Endothelial cell of umbilical vein (primary cell): Measurements from ENCODE around the gene JMJD8. TPM values are rescaled to one million over a fixed set of nuclear protein-coding genes. Genes with fewer than 3 reads are reported as not detected.

Experiments used
- BruUV-seq: library from RNA; stranded (reverse); fragments of 400-500 nt; replicated peaks from 2 replicates; lab custom pipeline; 2021; lab: Mats Ljungman, UMichigan
- CTCF ChIA-PET: fragments of 300-600, 350-600 bp; sonication (Branson Sonifier 250); formaldehyde crosslinking; loops from one replicate; lab custom pipeline; 2021; ENCODE audit warnings: antibody characterized with exemption, inconsistent platforms; lab: Charles Lee
- POLR2A ChIA-PET: fragments of 300-600, 350-600 bp; sonication (Branson Sonifier 250); formaldehyde crosslinking; loops from one replicate; lab custom pipeline; 2021; ENCODE audit warnings: antibody characterized with exemption, inconsistent platforms; lab: Charles Lee
- DNase-seq: peaks from one replicate; pipeline ENCODE4 v3.0.0-alpha.2; 2011; ENCODE audit warnings: low read depth, low spot score
- FAIRE-seq: peaks from 2 replicates; lab custom pipeline; 2011; peaks lifted over from hg19 to GRCh38; lab: Jason Lieb, UNC
- H2AFZ ChIP-seq: 2 replicates; pipeline ENCODE4 v1.6.0; 2012; ENCODE audit warnings: low read depth, low read length, control low read depth, inconsistent platforms
- H3K27ac ChIP-seq: 2 replicates; pipeline ENCODE4 v1.5.1; 2011; ENCODE audit warnings: low read depth, mild to moderate bottlenecking, control low read depth, low read length, moderate library complexity; ENCODE audit not compliant: insufficient read depth
- H3K27me3 ChIP-seq, 2 experiments: 2 replicates each; pipeline versions ENCODE4 v1.6.0 to v1.6.1; 2011; ENCODE audit warnings: low read length in 2 of 2, mixed read lengths in 1 of 2; ENCODE audit not compliant: control insufficient read depth in 2 of 2, insufficient read depth in 2 of 2
- H3K36me3 ChIP-seq, 2 experiments: 2 replicates in 1 of 2; 3 replicates in 1 of 2; pipeline ENCODE4 v1.5.1; 2011; ENCODE audit warnings: low read length in 2 of 2, mild to moderate bottlenecking in 1 of 2, moderate library complexity in 1 of 2; ENCODE audit not compliant: control insufficient read depth in 2 of 2, insufficient read depth in 2 of 2; ENCODE audit errors: extremely low read depth in 1 of 2
- H3K4me1 ChIP-seq: 3 replicates; pipeline ENCODE4 v1.5.1; 2011; ENCODE audit warnings: mild to moderate bottlenecking, low read length; ENCODE audit not compliant: control insufficient read depth, insufficient read depth; ENCODE audit errors: extremely low read depth
- H3K4me2 ChIP-seq: 2 replicates; pipeline ENCODE4 v1.6.1; 2011; ENCODE audit warnings: low read length, control low read depth, mixed read lengths; ENCODE audit not compliant: insufficient read depth
- H3K4me3 ChIP-seq, 3 experiments: fragments of 200-600 bp in 1 of 3; sonication (generic), shearing (Covaris generic) in 1 of 3; replicated peaks in 1 of 3; 2 replicates each; pipeline ENCODE4 v1.5.1; 2011 to 2016; ENCODE audit warnings: control low read depth in 3 of 3, low read length in 3 of 3, mild to moderate bottlenecking in 2 of 3, inconsistent platforms in 1 of 3, low read depth in 1 of 3, moderate library complexity in 1 of 3; ENCODE audit not compliant: insufficient read depth in 1 of 3
- H3K79me2 ChIP-seq: 2 replicates; pipeline ENCODE4 v1.6.0; 2012; ENCODE audit warnings: low read length, inconsistent platforms; ENCODE audit not compliant: control insufficient read depth, insufficient read depth
- H3K9ac ChIP-seq: replicated peaks from 2 replicates; pipeline ENCODE3; 2011; ENCODE audit warnings: low read length, control low read depth; ENCODE audit not compliant: insufficient read depth; ENCODE audit errors: extremely low read depth
- H3K9me1 ChIP-seq: replicated peaks from 3 replicates; pipeline ENCODE4 v1.6.0; 2011; ENCODE audit warnings: mild to moderate bottlenecking, low read length; ENCODE audit not compliant: control insufficient read depth, insufficient read depth; ENCODE audit errors: extremely low read depth
- H3K9me3 ChIP-seq: replicated peaks from 2 replicates; pipeline ENCODE4 v1.5.1; 2012; ENCODE audit warnings: low read length, inconsistent platforms; ENCODE audit not compliant: control insufficient read depth, insufficient read depth
- H4K20me1 ChIP-seq: replicated peaks from 2 replicates; pipeline ENCODE3; 2011; ENCODE audit warnings: mild to moderate bottlenecking, low read length; ENCODE audit not compliant: control insufficient read depth, insufficient read depth; ENCODE audit errors: extremely low read depth
- GATA2 ChIP-seq: IDR thresholded peaks from 2 replicates; pipeline ENCODE4 v1.7.0; 2011; ENCODE audit warnings: low read depth, mild to moderate bottlenecking, moderate library complexity, mixed read lengths, low read length; ENCODE audit not compliant: insufficient read length, insufficient read depth
- POLR2AphosphoS5 ChIP-seq: IDR thresholded peaks from 2 replicates; pipeline ENCODE4 v1.6.1; 2012; ENCODE audit warnings: low read depth, mild to moderate bottlenecking, control low read depth, low read length, moderate library complexity; ENCODE audit not compliant: insufficient read depth
- dilution Hi-C: fragments of 300-500 bp; cut with MboI; formaldehyde crosslinking; loops from one replicate; pipeline ENCODE4 v1.15.0; 2019; ENCODE audit warnings: low sequenced_read_pairs; ENCODE audit not compliant: extremely low pct_ligation_motif_present
- intact Hi-C: fragments of 100-400 bp; cut with micrococcal nuclease; formaldehyde crosslinking; loops from one replicate; pipeline ENCODE4 v1.10.0; 2022
- polyA plus RNA-seq, 4 experiments: library from polyadenylated mRNA; depleted of rRNA in 3 of 4; stranded (reverse) in 3 of 4; unstranded in 1 of 4; fragments of >200 nt; gene quantifications; 2 replicates each; pipeline versions ENCODE4 v1.2.1 to v1.2.3, GENCODE V29; 2011 to 2012; ENCODE audit warnings: missing spikeins in 1 of 4
- total RNA-seq: library from RNA; stranded (reverse); gene quantifications from 2 replicates; pipeline ENCODE4 v1.2.3, GENCODE V29; 2021
- TF ChIP-seq, protein P1 (sequence below), 2 donors: IDR thresholded peaks; 1 replicate in 1 of 2; 2 replicates in 1 of 2; pipeline ENCODE4 v1.5.1; 2011; ENCODE audit warnings: low read length in 2 of 2, mild to moderate bottlenecking in 2 of 2, moderate library complexity in 2 of 2, control low read depth in 1 of 2, inconsistent platforms in 1 of 2, low read depth in 1 of 2; ENCODE audit not compliant: insufficient read depth in 1 of 2; ENCODE audit errors: extremely low read depth in 1 of 2
- TF ChIP-seq, protein P2 (sequence below): IDR thresholded peaks from 2 replicates; pipeline ENCODE4 v1.6.1; 2011; ENCODE audit not compliant: insufficient read depth, insufficient read length

JMJD8 gene
- total and polyA plus RNA-seq, 2 donors (not counting 3 experiments of a cell fraction or from before 2014, with no cell fraction given) = 55.1 to 102 TPM

GRCh38 chr16:720447-720989, 36.4 kb upstream of the JMJD8 start:
- CTCF ChIA-PET = interaction anchor here (0.9 to 2.6 kb wide), 9 partner anchors 8 to 337 kb away, joined by 3 to 17 read pairs (median 4); partner anchors contain the start of genes CHTF18, CIAO3, RPUSD1 and WDR24
- dilution Hi-C loops = no loop called here
- Histone ChIP-seq H3K4me2 (peak overlapping the region; percentile 58), H3K4me3 (peak overlapping the region; percentile 49 to 56 (median 55)), H3K36me3 (no peaks in the 10 kb centered on the region), H4K20me1 (no peaks in the 10 kb centered on the region), H3K4me1 (peaks cover 19% of the 10 kb centered on the region), H3K27me3 (no peaks in the 10 kb centered on the region), H3K9ac (peak overlapping the region; percentile 35), H3K9me3 (no peaks in the 10 kb centered on the region), H3K27ac (peak overlapping the region; percentile 19), H2AFZ (peak overlapping the region; percentile 82), H3K79me2 (no peaks in the 10 kb centered on the region), H3K9me1 (no peaks in the 10 kb centered on the region)
- TF ChIP-seq, protein P1, sequence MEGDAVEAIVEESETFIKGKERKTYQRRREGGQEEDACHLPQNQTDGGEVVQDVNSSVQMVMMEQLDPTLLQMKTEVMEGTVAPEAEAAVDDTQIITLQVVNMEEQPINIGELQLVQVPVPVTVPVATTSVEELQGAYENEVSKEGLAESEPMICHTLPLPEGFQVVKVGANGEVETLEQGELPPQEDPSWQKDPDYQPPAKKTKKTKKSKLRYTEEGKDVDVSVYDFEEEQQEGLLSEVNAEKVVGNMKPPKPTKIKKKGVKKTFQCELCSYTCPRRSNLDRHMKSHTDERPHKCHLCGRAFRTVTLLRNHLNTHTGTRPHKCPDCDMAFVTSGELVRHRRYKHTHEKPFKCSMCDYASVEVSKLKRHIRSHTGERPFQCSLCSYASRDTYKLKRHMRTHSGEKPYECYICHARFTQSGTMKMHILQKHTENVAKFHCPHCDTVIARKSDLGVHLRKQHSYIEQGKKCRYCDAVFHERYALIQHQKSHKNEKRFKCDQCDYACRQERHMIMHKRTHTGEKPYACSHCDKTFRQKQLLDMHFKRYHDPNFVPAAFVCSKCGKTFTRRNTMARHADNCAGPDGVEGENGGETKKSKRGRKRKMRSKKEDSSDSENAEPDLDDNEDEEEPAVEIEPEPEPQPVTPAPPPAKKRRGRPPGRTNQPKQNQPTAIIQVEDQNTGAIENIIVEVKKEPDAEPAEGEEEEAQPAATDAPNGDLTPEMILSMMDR (IDR thresholded peaks at IDR 0.05; ENCODE audit: extremely low read depth in 1 of 2, insufficient read depth in 1 of 2, low read depth in 1 of 2, low read length in 2 of 2) = peak in 1 of 2 donors; percentile 29
- TF ChIP-seq GATA2 = no peak
- BruUV-seq = no TSS peak
- FAIRE-seq = peak; percentile 69
- peak; percentile 45 for DNase-seq
- POLR2A ChIA-PET = interaction anchor here (1.4 kb wide), 1 partner anchor 14 kb away, joined by 3 read pairs; no protein-coding TSS in a partner anchor
- intact Hi-C loops = no loop called here

DNA sequence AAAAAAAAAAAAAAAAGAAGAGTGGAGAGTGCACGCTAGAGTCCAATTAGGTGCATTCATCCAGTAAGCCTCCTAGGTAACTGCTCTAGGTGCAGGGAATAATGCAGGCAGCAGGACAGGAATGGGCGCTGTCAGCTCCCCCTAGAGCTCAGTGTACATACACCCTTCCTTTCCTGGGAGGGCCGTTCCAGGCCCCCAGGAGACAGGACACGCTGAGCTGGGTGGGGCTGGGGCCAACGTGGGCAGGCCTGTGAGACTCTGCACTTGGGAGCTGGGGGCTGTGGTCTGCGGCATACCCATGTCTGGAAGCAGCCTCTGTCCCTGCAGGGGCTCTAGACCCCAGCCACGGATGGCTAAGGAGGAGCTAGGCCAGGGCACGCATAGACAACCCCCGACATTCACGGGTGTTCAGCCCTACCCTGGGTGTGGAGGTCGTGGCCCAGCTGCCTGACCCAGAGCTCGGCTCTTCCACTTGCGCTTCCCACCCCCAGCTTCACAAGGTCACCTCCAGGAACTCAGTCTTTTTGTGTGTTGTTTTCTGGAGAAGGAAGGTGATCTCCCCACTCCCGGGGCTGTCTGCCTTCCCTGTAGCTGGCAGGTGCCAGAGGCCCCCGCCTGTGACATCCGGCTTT, 35.8 kb upstream of the JMJD8 start:
- DNase-seq (no peak), FAIRE-seq (no peak)
- peak; percentile 16 for TF ChIP-seq POLR2AphosphoS5
- TF ChIP-seq, protein P2, sequence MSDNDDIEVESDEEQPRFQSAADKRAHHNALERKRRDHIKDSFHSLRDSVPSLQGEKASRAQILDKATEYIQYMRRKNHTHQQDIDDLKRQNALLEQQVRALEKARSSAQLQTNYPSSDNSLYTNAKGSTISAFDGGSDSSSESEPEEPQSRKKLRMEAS = no peak
- TF ChIP-seq, protein P1 (IDR thresholded peaks at IDR 0.05; ENCODE audit: extremely low read depth in 1 of 2, insufficient read depth in 1 of 2, low read depth in 1 of 2, low read length in 2 of 2) = peak in 1 of 2 donors; percentile 12
- no TSS peak for BruUV-seq
- no peak overlapping the region for H3K27ac ChIP-seq
- H3K36me3 ChIP-seq = no peaks in the 10 kb centered on the region
- H3K9me3 ChIP-seq = no peaks in the 10 kb centered on the region
- H3K9ac ChIP-seq = peak overlapping the region; percentile 35
- peak overlapping the region; percentile 58 for H3K4me2 ChIP-seq
- dilution Hi-C loops = no loop called here
- no peaks in the 10 kb centered on the region for H3K27me3 ChIP-seq
- H3K9me1 ChIP-seq = no peaks in the 10 kb centered on the region
- peaks cover 19% of the 10 kb centered on the region for H3K4me1 ChIP-seq
- intact Hi-C loops = no loop called here
- ChIA-PET POLR2A (no interaction called here), CTCF (interaction anchor here (0.7 to 2.6 kb wide), 10 partner anchors 8 to 337 kb away, joined by 3 to 17 read pairs (median 4); partner anchors contain the start of genes CHTF18, CIAO3, RPUSD1 and WDR24)
- H3K79me2 ChIP-seq = no peaks in the 10 kb centered on the region
- H2AFZ ChIP-seq = peak overlapping the region; percentile 82
- H4K20me1 ChIP-seq = no peaks in the 10 kb centered on the region
- H3K4me3 ChIP-seq = peak overlapping the region; percentile 49 to 56 (median 55)
